ENCODE data around the gene OARD1.
"Not testable (repeated sequence)": the region's sequence is repeated elsewhere in the genome, so short reads cannot be mapped to it uniquely, and the experiment has no call there.

Gene OARD1

GRCh38 chr6:41071923-41072835, at the start of gene OARD1:
Gene OARD1, minus strand, starts transcription at chr6:41072356. Its CDS starts 722 bp downstream, at chr6:41071634.
- H3K4me3 ChIP-seq (ENCODE audit: low read depth, low read length) = peak within 1 kb of the TSS; percentile 90

GRCh38 chr6:41120058-41120457, 47.9 kb upstream of the OARD1 start:
- no peak overlapping the region for H3K4me3 ChIP-seq (ENCODE audit: low read depth, low read length)

GRCh38 chr6:41119508-41119907, 47.4 kb upstream of the OARD1 start:
- H3K4me3 ChIP-seq (ENCODE audit: low read depth, low read length) = no peak overlapping the region

- not testable (repeated sequence) for H3K4me3 ChIP-seq (ENCODE audit: low read depth, low read length)
Measured at GRCh38 chr6:41115027-41115426, 42.9 kb upstream of the OARD1 start.

GRCh38 chr6:41111017-41111416, 38.9 kb upstream of the OARD1 start:
- H3K4me3 ChIP-seq (ENCODE audit: low read depth, low read length) = no peak overlapping the region

- H3K4me3 ChIP-seq (ENCODE audit: low read depth, low read length) = no peak overlapping the region
Measured at GRCh38 chr6:41103847-41104246, 31.7 kb upstream of the OARD1 start.

- H3K4me3 ChIP-seq (ENCODE audit: low read depth, low read length) = no peak overlapping the region
Measured at GRCh38 chr6:41100871-41101287, 28.7 kb upstream of the OARD1 start.

- no peak overlapping the region for H3K4me3 ChIP-seq (ENCODE audit: low read depth, low read length)
Measured at GRCh38 chr6:41098366-41098765, 26.2 kb upstream of the OARD1 start.

- H3K4me3 ChIP-seq (ENCODE audit: low read depth, low read length) = no peak overlapping the region
Measured at GRCh38 chr6:41097467-41098090, 25.4 kb upstream of the OARD1 start.

GRCh38 chr6:41093729-41094128, 21.6 kb upstream of the OARD1 start:
- no peak overlapping the region for H3K4me3 ChIP-seq (ENCODE audit: low read depth, low read length)

- H3K4me3 ChIP-seq (ENCODE audit: low read depth, low read length) = no peak overlapping the region
Measured at GRCh38 chr6:41092421-41093140, 20.4 kb upstream of the OARD1 start.

- no peak overlapping the region for H3K4me3 ChIP-seq (ENCODE audit: low read depth, low read length)
Measured at GRCh38 chr6:41090841-41091761, 18.9 kb upstream of the OARD1 start.

GRCh38 chr6:41088451-41088850, 16.3 kb upstream of the OARD1 start:
- H3K4me3 ChIP-seq (ENCODE audit: low read depth, low read length) = no peak overlapping the region

GRCh38 chr6:41085182-41085581, 13.0 kb upstream of the OARD1 start:
- H3K4me3 ChIP-seq (ENCODE audit: low read depth, low read length) = no peak overlapping the region

GRCh38 chr6:41083072-41083471, 10.9 kb upstream of the OARD1 start:
- no peak overlapping the region for H3K4me3 ChIP-seq (ENCODE audit: low read depth, low read length)

- no peak overlapping the region for H3K4me3 ChIP-seq (ENCODE audit: low read depth, low read length)
Measured at GRCh38 chr6:41080621-41081020, 8.5 kb upstream of the OARD1 start.

- no peak overlapping the region for H3K4me3 ChIP-seq (ENCODE audit: low read depth, low read length)
Measured at GRCh38 chr6:41079080-41079479, 6.9 kb upstream of the OARD1 start.

- H3K4me3 ChIP-seq (ENCODE audit: low read depth, low read length) = no peak overlapping the region
Measured at GRCh38 chr6:41078101-41078500, 5.9 kb upstream of the OARD1 start.

- H3K4me3 ChIP-seq (ENCODE audit: low read depth, low read length) = no peak overlapping the region
Measured at GRCh38 chr6:41077536-41077935, 5.4 kb upstream of the OARD1 start.

Measured in iPS-11a (cell line).